ENCODE data around the gene RAPGEF4.

DNA sequence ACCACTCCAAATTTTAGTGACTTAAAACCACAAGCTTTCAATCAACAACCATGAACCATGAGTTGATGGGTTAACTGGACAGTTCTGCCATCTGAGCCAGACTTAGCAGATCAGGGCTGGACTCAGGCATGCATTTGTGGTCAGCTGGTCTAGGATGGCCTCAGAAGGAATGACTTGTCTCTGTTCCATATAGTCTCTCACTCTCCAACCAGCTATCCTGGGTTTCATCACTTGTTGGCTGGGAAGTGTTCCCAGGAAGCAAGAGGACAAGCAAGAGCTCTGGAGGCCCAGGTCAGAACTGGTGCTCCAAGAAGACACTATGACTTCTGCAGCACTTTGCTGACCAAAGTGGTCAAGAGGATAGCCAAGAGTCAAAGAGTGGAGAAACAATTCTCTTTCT, 322.5 kb downstream of the RAPGEF4 start:
- TF ChIP-seq POLR2AphosphoS5 (IDR thresholded peaks at IDR 0.05; ENCODE audit: low read depth, low read length): no peak
- TF ChIP-seq, protein P1, sequence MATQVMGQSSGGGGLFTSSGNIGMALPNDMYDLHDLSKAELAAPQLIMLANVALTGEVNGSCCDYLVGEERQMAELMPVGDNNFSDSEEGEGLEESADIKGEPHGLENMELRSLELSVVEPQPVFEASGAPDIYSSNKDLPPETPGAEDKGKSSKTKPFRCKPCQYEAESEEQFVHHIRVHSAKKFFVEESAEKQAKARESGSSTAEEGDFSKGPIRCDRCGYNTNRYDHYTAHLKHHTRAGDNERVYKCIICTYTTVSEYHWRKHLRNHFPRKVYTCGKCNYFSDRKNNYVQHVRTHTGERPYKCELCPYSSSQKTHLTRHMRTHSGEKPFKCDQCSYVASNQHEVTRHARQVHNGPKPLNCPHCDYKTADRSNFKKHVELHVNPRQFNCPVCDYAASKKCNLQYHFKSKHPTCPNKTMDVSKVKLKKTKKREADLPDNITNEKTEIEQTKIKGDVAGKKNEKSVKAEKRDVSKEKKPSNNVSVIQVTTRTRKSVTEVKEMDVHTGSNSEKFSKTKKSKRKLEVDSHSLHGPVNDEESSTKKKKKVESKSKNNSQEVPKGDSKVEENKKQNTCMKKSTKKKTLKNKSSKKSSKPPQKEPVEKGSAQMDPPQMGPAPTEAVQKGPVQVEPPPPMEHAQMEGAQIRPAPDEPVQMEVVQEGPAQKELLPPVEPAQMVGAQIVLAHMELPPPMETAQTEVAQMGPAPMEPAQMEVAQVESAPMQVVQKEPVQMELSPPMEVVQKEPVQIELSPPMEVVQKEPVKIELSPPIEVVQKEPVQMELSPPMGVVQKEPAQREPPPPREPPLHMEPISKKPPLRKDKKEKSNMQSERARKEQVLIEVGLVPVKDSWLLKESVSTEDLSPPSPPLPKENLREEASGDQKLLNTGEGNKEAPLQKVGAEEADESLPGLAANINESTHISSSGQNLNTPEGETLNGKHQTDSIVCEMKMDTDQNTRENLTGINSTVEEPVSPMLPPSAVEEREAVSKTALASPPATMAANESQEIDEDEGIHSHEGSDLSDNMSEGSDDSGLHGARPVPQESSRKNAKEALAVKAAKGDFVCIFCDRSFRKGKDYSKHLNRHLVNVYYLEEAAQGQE (IDR thresholded peaks at IDR 0.05; ENCODE audit: insufficient read depth in 1 of 2, low read depth in 2 of 2, low read length in 2 of 2): no peak
